ENCODE measurements around the gene MYH9.
A peak's percentile ranks its signal among the peaks of the same experiment; 100 is the strongest.
"Not testable (repeated sequence)": the region's sequence is repeated elsewhere in the genome, so short reads cannot be mapped to it uniquely, and the experiment has no call there.

MYH9 gene

DNA sequence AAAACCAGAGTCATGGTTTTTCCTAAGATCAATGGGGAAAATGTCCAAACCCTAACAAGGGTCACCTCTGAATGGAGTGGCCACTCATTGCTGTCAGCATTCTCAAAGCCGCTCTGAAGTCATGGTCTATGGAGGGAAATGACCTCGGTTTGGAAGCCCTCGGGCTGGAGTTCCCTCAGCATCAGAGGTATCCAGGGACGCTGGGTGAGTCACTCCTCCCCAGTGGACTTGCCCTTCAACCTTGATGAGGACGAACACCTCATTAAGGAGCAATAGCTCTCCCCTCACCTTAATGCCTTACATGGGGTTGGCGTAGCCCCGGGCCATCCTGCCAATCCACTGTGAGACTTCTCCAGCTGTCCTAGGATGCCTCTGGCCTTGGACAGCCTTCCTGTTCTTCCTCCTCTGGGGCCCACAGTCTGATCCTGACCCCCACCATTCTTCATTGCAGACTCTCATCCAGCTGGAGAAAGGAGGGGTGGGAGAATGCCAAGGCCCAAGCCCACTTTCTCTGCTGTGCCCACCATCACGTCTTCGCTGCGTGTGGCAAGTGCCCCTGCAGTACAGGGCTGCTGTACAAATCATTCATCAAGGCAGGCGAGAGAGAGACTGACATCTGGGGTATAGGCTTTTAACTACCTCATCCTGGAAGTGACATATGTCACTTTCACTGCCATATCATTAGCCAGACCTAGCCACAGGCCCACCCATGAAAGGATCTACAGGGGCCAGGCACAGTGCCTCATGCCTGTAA is 25.4 kb upstream of the MYH9 start:
- DNase-seq (ENCODE audit: low spot score) = no peak

DNA sequence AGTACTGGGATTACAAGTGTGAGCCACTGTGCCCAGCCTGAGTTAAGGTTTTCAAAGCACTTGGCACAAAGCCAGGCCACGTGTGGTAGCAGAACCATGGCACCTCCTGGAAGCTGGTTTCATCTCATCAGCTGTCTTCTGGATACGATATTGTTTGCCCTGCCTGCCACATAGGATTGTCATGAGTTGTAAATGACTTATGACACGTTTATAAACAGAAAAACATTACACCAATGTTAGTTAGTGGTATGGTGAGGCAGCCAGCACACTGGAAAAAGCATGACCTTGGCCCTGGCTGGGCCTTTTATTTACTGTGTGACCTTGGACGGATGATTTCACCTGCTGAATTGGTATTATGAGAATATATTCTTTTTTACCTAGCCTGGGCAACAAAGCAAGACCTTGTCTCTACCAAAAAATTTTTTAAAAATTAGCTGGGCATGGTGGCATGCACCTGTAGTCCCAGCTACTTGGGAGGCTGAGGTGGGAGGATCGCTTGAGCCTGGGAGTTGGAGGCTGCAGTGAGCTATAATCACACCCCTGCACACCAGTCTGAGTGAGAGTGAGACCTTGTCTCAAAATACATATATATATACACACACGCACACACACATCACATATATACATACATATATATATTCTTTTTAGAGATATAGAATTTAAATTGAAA is 24.0 kb upstream of the MYH9 start:
- peak; percentile 41 for DNase-seq (ENCODE audit: low spot score)

DNA sequence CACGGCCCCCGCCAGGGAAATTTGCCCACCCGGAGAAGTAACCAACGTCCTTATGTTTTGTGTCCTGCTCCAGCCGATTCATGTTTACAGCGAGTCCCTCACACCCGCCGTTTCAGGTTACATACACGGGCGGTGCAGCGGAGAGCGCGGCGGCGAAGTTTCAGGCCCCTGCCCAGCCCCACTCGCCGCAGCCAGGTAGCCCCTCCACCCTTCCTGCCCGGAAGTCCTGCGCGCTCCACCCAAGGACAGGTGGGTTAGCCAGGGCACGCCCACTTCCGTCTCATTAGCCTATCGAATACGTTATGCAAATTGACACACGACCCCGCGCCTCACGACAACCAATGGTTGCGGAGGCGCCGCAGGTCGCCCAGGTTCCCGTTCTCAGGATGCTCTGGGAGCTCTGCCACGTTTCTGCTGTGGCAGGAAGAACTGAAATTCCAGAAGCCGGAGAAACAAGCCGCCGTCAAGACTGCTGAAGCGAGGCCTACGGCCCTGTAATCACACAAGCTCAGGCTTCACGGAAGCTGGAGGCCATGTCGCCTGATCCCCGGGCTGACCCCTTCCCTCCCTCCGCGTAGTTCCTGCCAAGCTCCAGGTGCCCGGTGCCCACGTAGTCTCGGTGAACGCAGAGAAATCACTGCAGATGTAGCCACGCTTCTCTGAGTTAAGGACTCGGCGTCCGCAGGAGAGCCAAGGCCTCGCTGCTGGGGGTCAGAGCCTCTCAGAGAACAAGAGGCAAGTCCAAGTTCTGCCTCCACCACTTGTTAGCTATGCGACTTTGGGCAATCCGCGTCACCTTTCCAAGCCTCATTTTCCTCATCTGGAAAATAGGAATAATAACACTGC is 22.4 kb upstream of the MYH9 start:
- peak; percentile 65 for DNase-seq (ENCODE audit: low spot score)

DNA sequence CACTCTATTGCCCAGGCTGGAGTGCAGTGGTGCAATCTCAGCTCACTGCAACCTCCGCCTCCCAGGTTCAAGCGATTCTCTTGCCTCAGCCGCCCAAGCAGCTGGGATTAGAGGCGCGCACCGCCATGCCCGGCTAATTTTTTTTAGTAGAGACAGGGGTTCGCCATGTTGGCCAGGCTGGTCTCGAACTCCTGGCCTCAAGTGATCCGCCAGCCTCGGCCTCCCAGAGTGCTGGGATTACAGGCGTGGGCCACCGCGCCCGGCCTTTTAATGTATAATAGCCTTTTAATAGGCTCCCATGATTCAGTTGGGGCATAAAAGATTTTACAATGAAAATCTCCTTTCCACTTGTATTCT is 21.8 kb upstream of the MYH9 start:
- not testable (repeated sequence) for DNase-seq (ENCODE audit: low spot score)

DNA sequence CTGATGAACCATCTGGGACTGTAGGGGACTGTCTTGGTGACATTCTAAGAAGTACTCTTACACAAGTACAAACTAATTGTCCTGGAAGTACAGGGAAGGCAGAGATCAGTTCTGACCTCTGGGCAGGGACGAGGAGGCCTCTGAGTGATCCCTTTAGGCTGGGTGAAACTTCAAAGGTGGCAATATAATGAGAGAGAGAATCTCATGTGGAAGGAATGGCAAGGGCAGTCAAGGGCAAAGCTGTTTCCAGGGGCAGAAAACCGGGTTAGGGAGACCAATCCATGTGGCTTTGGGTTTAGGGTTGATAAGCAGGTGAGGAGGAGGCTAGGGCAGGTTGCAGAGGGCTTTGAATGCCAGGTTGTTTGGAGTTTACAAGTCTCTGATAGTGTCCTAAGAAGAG is 21.3 kb upstream of the MYH9 start:
- DNase-seq (ENCODE audit: low spot score) = no peak

DNA sequence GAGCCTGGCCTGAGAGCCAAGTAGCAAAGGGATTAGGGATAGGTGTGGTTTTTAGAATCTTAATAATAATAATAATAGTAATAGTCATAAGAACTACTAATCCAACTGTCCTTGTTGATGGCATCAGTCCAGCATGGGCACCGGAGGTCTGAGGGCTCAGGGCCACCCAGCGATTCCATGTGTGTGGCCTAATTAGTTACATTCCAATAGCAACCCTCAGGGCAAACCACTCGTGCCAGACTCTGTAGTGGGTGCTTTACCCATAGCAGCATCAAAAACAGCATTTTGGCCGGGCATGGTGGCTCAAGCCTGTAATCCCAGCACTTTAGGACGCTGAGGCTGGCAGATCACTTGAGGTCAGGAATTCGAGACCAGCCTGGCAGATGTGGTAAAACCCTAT is 19.0 kb upstream of the MYH9 start:
- no peak for DNase-seq (ENCODE audit: low spot score)

DNA sequence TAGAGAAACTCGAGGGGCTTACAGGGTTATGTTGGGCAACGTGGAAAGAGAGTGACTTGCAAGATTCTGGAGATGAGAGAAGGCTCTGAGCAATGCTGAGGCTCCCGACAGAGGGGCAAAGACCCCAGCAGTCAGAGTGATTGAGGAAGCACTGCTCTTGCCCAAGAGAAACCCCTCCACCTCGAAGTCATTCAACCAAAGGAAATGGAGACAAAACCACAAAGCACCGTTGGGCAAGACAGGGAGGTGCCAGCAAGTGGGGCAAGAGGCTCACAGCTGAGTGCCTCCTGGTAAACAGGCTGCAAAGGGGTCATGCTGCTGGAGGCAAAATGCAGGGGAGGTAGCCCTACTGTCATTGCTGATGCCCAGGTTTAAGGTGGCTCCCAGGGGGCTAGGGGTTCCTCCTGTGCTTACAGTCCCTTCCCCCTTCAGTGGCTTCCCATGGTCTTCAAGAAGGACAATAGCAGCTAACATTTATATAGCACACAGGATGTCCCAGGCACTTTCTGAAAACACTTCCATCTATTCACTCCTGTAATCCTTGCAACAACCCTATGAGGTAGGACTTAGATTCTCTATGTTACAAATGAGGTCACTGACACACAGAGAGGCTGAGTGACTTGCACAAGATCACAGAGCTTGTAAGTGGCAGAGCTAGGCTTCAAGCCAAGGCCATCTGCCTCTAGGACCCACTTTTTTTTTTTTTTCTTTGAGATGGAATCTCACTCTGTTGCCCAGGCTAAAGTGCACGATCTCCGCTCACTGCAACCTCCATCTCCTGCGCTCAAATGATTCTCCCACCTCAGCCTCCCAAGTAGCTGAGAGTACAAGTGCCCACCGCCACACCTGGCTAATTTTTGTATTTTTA is 18.1 kb upstream of the MYH9 start:
- DNase-seq (ENCODE audit: low spot score) = peak; percentile 70

DNA sequence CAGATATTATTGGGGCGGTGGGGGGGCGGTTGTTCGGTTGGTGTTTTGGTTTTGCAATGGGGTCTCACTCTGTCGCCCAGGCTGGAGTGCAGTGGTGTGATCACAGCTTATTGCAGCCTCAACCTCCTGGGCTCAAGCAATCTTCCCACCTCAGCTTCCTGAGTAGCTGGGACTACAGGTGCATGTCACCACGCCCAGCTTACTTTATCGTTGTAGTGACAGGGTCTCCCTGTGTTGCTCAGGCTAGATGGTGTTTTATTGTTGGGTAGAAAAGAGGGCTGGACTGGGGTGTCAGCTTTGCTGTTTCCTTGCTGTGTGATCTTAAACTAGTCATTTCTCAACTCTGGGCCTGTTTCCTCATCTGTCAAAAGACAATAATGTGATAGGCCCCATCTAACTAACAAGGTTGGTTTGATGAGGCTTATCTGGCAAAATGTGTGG is 17.5 kb upstream of the MYH9 start:
- DNase-seq (ENCODE audit: low spot score) = peak; percentile 53

DNA sequence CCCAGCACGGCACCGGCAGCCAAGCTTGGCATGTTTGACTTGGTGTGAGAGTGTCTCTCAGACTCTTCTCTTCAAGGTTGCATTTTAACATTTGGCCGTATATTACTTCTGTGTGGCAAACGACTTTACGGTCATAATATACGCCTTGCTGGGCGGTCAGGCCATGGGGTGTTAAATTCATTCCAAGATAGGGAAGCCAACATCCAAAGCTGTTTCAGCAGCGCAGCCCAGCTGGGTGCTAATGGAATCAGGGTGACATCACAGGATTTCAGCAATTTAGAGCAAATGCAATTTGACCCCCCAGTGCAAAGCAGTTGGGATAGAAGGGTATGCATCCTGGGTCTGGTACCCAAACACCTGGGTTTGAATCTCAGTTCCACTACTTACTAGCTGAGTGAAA is 16.7 kb upstream of the MYH9 start:
- no peak for DNase-seq (ENCODE audit: low spot score)

DNA sequence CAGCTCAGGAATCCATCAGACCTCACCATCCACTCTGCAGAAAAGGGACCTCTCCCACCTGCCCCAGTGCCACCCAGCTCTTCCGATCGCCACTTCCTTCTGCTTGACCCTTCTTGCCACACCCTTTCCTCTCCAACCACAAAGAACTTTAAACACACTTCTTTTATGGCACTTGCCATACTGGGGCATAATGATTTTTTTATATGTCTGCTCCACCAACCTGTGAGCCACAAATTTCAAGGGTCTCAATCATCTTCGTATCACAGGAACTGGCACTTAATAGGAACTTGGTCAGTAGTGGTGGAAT is 11.7 kb upstream of the MYH9 start:
- no peak for DNase-seq (ENCODE audit: low spot score)

DNA sequence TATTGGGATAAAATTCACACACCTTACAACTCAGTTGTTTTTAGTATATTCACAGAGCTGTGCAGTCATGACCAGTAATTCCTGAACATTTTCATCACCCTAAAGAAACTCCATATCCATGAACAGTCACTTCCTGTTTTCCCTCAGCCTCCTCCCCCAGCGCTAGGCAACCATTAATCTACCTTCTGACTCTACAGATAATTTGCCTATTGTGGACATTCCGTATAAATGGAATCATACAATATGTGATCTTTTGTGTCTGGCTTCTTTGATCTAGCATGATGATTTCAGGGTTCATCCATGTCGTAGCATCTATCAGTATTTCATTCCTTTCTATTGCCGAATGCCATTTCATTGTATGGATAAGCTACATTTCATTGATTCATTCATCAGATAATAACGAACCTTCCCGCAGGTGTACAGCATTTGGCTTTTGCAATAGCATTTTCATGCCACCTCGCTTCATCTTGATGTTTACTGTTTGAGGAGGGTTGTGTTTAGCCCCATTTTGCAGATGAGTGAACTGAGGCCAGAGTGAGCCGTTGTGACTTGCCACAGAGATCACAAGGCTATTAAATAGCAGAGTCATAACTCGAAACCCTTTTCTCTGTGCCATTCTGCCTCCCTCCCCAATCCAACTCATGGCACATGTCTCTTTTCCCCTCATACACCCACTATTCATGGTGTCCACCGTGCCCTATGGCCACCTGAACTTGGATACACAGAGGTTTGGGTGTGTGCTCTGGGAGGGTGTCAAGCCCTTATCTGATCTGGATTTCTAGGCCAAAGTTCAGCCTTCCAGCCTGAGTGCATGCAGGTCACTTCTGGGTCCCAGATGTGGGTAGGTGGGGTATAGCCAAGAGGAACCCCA is 11.1 kb upstream of the MYH9 start:
- DNase-seq (ENCODE audit: low spot score) = no peak

DNA sequence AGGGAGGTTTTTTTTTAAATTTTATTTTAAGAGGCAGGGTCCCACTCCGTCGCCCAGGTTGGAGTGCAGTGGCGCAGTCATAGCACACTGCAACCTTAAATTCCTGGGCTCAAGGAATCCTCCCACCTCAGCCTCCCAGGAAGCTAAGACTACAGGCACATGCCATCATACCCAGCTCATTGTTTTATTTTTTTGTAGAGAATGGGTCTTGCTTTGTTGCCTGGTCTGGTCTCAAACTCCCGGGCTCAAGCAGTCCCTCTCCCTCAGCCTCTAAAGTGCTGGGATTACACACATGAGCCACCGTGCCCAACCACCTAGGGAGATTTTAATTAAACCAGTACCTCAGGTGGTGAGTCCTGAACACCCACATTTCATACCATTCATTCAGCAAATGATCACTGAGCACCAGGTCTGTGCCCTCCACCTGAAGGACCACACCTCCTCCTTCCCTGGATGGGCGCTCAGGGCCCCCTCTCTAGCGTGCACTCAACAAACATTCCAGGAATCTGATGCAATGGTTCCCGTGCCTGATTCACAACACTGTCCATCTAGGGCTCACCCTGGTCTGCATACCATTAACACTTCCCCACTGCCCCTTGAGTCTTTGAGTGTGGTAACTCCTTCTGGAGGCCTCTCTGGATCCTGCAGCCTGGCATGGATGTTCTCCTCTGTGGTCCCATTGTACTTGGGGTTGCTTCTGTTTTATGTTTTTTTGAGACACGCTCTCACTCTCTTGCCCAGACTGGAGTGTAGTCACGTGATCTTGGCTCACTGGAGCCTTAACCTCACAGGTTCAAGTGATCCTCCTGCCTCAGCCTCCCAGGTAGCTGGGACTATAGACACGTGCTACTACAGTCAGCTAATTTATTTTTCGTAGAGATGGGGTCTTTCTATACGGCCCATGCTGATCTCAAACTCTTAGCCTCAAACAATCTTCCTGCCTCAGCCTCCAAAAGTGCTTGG is 9.6 kb upstream of the MYH9 start:
- DNase-seq (ENCODE audit: low spot score) = no peak

DNA sequence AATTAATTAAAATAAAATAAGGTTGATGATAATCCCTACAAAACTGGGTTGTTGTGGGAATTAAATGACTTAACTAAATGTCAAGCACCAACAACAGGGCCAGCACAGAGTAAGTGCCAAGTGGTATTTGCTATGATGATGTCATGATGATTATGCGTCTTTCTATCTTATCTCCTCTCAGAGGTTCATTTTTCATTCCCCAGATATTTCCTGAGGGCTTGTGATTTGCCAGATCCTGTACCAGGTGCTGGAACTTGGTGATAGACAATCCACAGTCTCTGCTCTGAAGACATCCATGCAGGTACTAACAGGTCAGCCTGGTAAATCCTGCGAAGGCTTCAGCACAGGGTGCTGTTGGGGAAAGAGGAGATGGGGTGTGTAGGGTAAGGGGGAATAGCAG is 8.1 kb upstream of the MYH9 start:
- DNase-seq (ENCODE audit: low spot score) = no peak

DNA sequence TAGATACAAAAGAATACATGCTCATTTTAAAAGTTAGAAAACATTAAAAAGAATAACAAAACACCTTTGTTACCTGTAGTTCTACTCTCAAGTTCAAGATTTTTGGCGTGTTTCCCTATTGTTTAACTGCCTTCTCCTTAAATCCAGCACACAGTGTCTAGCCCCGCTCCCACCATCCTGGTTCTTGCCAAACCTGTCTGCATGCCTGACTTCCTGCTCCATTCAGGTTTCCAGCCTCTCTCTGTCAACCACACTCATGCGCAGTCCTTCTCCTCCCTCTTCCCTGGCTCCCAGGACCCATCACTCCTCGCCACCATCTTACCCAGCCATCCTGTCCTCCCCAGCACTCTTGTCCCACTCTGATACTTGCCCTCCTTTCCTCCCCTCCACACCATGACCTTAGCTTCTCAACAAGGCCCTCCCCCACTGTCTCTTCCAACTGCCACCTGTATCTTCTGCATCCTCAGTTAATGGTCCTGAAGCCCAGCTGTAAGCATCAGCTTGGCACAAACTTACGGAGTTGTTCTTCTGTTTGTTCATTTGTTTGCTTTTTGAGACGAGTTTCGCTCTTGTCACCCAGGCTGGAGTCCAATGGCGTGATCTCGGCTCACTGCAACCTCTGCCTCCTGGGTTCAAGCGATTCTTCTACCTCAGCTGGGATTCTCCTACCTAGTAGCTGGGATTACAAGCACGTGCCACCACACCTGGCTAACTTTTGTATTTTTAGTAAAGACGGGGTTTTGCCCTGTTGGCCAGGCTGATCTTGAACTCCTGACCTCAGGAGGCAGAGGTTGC is 7.5 kb upstream of the MYH9 start:
- DNase-seq (ENCODE audit: low spot score) = no peak

DNA sequence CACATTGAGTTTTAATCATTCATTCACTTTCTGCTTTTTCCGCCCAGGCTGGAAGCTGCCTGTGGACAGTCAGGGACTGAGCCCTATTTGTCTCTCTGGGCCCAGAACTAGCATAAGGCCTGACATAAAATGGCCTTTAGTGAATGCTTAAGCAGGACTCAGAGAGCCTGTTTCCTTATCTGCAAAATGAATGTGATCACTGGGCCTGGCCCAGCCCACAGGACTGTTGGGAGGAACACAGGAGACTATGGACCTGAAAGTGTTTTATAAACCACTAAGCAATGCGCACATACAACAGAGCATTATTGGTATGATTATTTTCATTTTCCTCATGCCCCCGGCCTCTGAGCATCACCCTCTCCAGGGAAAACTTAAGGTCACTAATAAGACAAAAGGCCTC is 3.9 kb upstream of the MYH9 start:
- DNase-seq (ENCODE audit: low spot score) = no peak

DNA sequence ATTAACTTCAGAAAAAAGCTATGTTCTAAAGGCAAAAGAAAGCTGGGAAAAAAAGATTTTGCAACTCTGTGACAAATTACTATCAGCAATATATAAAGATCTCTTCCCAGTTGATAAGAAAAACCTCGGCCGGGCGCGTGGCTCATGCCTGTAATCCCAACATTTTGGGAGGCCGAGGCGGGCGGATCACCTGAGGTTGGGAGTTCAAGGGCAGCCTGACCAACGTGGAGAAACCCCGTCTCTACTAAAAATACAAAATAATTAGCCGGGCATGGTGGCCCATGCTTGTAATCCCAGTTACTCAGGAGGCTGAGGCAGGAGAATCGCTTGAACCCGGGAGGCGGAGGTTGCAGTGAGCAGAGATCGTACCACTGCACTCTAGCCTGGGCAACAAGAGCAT is 1.4 kb upstream of the MYH9 start:
- DNase-seq (ENCODE audit: low spot score) = not testable (repeated sequence)

DNA sequence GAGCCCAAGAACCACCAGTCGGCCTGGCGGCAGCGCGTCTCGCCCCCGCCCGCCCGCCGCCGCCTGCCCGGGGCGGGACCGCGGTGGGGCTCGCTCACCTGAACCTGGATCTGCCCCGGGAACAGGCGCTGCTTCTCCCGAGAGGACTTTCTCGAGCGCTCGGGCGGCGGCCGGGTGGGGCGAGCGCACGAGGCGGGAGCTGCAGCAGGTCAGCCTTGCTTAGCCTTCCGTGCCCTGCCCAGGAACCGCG is 133 bp downstream of the MYH9 start:
- DNase-seq (ENCODE audit: low spot score) = no peak

DNA sequence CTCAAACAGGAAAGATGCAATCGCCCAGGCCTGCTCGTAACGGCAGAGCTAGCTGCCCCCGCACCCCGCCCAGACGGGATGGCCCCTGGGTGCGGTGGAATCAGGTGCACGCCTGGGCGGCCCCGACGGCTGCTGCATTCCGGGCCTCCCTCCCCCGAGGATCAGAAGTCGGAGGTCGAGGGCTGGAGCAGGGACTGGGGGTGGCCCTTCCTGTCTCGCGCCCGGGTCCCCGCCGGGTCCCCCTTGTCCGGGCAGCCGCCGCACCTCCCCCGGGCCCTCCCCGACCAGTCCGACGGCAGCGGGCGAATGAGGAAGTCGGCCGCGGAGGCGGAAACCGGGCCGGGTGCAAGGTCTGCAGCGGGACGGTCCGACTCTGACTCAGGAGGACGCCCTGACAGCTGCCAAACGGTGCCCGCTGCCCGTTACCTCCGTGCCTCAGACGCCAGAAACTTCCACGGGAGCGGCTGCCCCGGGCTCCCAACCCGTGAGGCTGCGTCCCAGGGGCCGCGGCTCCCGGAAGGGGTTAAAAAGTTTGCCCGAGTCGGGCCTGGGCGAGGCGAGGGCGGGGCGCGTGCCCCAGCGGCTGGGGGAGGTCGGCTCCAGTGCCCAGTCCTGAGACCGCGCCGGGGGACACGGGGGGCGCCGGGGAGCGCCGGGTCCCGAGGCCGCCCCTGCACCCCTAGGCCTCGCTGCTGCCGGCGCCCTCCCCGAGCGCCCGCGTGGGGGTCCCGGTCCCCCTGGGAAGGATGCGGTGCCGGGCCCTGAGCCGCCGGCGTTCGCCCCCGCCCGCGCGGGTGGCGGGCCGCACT is 663 bp downstream of the MYH9 start:
- DNase-seq (ENCODE audit: low spot score) = no peak

Data from CD4-positive, alpha-beta T cell treated with Interleukin-15 for 4 hours (primary cell).